Kidney epithelial cell (primary cell): ENCODE measurements around the gene OMA1. TPM values are rescaled to one million over a fixed set of nuclear protein-coding genes. Genes with fewer than 3 reads are reported as not detected.
A peak's percentile ranks its signal among the peaks of the same experiment; 100 is the strongest.

ENCODE experiments used
- DNase-seq: peaks from one replicate; pipeline ENCODE4 v3.0.0-alpha.2; 2010; ENCODE audit warnings: low read depth
- H3K27me3 ChIP-seq: 2 replicates; pipeline ENCODE4 v1.6.0; 2011; ENCODE audit warnings: low read length; ENCODE audit not compliant: control insufficient read depth, insufficient read depth
- H3K36me3 ChIP-seq: 2 replicates; pipeline ENCODE4 v1.5.1; 2011; ENCODE audit warnings: low read length; ENCODE audit not compliant: control insufficient read depth, insufficient read depth
- H3K4me3 ChIP-seq: 2 replicates; pipeline ENCODE4 v1.5.1; 2011; ENCODE audit warnings: low read depth, mild to moderate bottlenecking, control low read depth, low read length
- CTCF ChIP-seq: IDR thresholded peaks from 2 replicates; pipeline ENCODE4 v1.5.1; 2011; ENCODE audit warnings: mild to moderate bottlenecking, moderate library complexity, low read length, control low read depth, inconsistent platforms; ENCODE audit not compliant: insufficient read depth, poor library complexity, severe bottlenecking
- total RNA-seq: library from RNA; depleted of rRNA; stranded (reverse); fragments of >200 nt; gene quantifications from 2 replicates; pipeline ENCODE4 v1.2.3, GENCODE V29; 2015

Gene OMA1
- total RNA-seq, 1 donor from 2014 or later, result 10.2 TPM

- DNase-seq, result no peak
- H3K27me3 ChIP-seq, result no peaks in the 10 kb centered on the region
- TF ChIP-seq CTCF, result no peak
- H3K36me3 ChIP-seq, result no peaks in the 10 kb centered on the region
- no peak overlapping the region for H3K4me3 ChIP-seq
Observed at GRCh38 chr1:58529284-58529683, 17.2 kb downstream of the OMA1 start.

GRCh38 chr1:58528518-58528917 is 18.0 kb downstream of the OMA1 start:
- H3K4me3 ChIP-seq, result no peak overlapping the region
- DNase-seq, result peak; percentile 37
- no peaks in the 10 kb centered on the region for H3K36me3 ChIP-seq
- no peaks in the 10 kb centered on the region for H3K27me3 ChIP-seq
- no peak for TF ChIP-seq CTCF

- TF ChIP-seq CTCF, result no peak
- Histone ChIP-seq H3K27me3 (no peaks in the 10 kb centered on the region), H3K36me3 (no peaks in the 10 kb centered on the region), H3K4me3 (no peak overlapping the region)
- DNase-seq, result no peak
Observed at GRCh38 chr1:58524353-58524945, 22.1 kb downstream of the OMA1 start.

- Histone ChIP-seq H3K36me3 (peaks cover 1% of the 10 kb centered on the region), H3K4me3 (no peak overlapping the region), H3K27me3 (no peaks in the 10 kb centered on the region)
- DNase-seq, result peak; percentile 35
- TF ChIP-seq CTCF, result peak; percentile 60
Observed at GRCh38 chr1:58515794-58516401, 30.6 kb downstream of the OMA1 start.

- no peak for DNase-seq
- TF ChIP-seq CTCF, result no peak
- Histone ChIP-seq H3K36me3 (peaks cover 1% of the 10 kb centered on the region), H3K27me3 (no peaks in the 10 kb centered on the region), H3K4me3 (no peak overlapping the region)
Observed at GRCh38 chr1:58513956-58514355, 32.6 kb downstream of the OMA1 start.

- H3K27me3 ChIP-seq, result no peaks in the 10 kb centered on the region
- DNase-seq, result no peak
- TF ChIP-seq CTCF, result no peak
- no peak overlapping the region for H3K4me3 ChIP-seq
- H3K36me3 ChIP-seq, result peaks cover 1% of the 10 kb centered on the region
Observed at GRCh38 chr1:58508629-58509028, 37.9 kb downstream of the OMA1 start.
